CD4-positive, CD25-positive, alpha-beta regulatory T cell (primary cell): ENCODE results near the gene UGT3A1. TPM values are rescaled to one million over a fixed set of nuclear protein-coding genes. Genes with fewer than 3 reads are reported as not detected.
"Not testable (repeated sequence)": the region's sequence is repeated elsewhere in the genome, so short reads cannot be mapped to it uniquely, and the experiment has no call there.

ENCODE experiments used
- ATAC-seq, 2 donors: fragments of 150-1000 bp; cut with Tn5 transposase; one replicate each; pipeline ENCODE4 v1.10.0; 2021; ENCODE audit warnings: low read depth in 2 of 2, moderate number of reproducible peaks in 2 of 2, moderate library complexity in 1 of 2
- DNase-seq, 3 donors: peaks; one replicate each; pipeline versions ENCODE4 v3.0.0 to v3.0.0-alpha.2; 2012 to 2022; ENCODE audit warnings: mixed read lengths in 1 of 3
- H3K27ac ChIP-seq: one replicate; pipeline ENCODE4 v1.7.0; 2013; ENCODE audit warnings: mild to moderate bottlenecking, low read length; ENCODE audit not compliant: insufficient read depth, poor library complexity, severe bottlenecking
- H3K27me3 ChIP-seq: one replicate; pipeline ENCODE4 v1.7.0; 2013; ENCODE audit warnings: low read length; ENCODE audit not compliant: control insufficient read depth, insufficient read depth
- H3K36me3 ChIP-seq: one replicate; pipeline ENCODE4 v1.7.0; 2013; ENCODE audit warnings: mild to moderate bottlenecking, low read length, moderate library complexity; ENCODE audit not compliant: control insufficient read depth, insufficient read depth
- H3K4me1 ChIP-seq: 2 replicates; pipeline ENCODE4 v1.7.0; 2013; ENCODE audit warnings: mild to moderate bottlenecking, low read length; ENCODE audit not compliant: insufficient read depth, control insufficient read depth, poor library complexity, severe bottlenecking
- H3K4me3 ChIP-seq: one replicate; pipeline ENCODE4 v1.7.0; 2013; ENCODE audit warnings: low read depth, mild to moderate bottlenecking, low read length, moderate library complexity
- H3K9me3 ChIP-seq, 2 experiments: 1 replicate in 1 of 2; 2 replicates in 1 of 2; pipeline ENCODE4 v1.7.0; 2013; ENCODE audit warnings: low read length in 2 of 2, mild to moderate bottlenecking in 1 of 2, moderate library complexity in 1 of 2; ENCODE audit not compliant: control insufficient read depth in 2 of 2
- H3K27ac Mint-ChIP-seq, 3 donors: one replicate each; pipeline ENCODE4 v1.8.0; 2020 to 2022; ENCODE audit warnings: mild to moderate bottlenecking in 3 of 3, mixed read lengths in 3 of 3, moderate library complexity in 2 of 3
- H3K27me3 Mint-ChIP-seq: one replicate; pipeline ENCODE4 v1.8.0; 2022; ENCODE audit warnings: mild to moderate bottlenecking, mixed read lengths
- H3K36me3 Mint-ChIP-seq: one replicate; pipeline ENCODE4 v1.8.0; 2020; ENCODE audit warnings: mixed read lengths
- H3K4me1 Mint-ChIP-seq, 4 donors: one replicate each; pipeline ENCODE4 v1.8.0; 2020 to 2022; ENCODE audit warnings: mixed read lengths in 4 of 4, mild to moderate bottlenecking in 1 of 4
- H3K4me3 Mint-ChIP-seq, 4 donors: one replicate each; pipeline ENCODE4 v1.8.0; 2020 to 2022; ENCODE audit warnings: mild to moderate bottlenecking in 4 of 4, mixed read lengths in 4 of 4, moderate library complexity in 3 of 4
- H3K9me3 Mint-ChIP-seq, 7 donors: one replicate each; pipeline ENCODE4 v1.8.0; 2020 to 2022; ENCODE audit warnings: mixed read lengths in 7 of 7, mild to moderate bottlenecking in 3 of 7, moderate library complexity in 2 of 7
- polyA plus RNA-seq, 4 donors: library from polyadenylated mRNA; unstranded; fragments of 300-500 nt; fragmentation: Illumina TruSeq; gene quantifications; one replicate each; pipeline ENCODE4 v1.2.3, GENCODE V29; 2021
- total RNA-seq: library from RNA; stranded (reverse); gene quantifications from one replicate; pipeline ENCODE4 v1.2.3, GENCODE V29; 2022

The UGT3A1 gene
- total and polyA plus RNA-seq, 5 donors from 2014 or later: not detected

GRCh38 chr5:36028816-36029465 lies 37.8 kb upstream of the UGT3A1 start:
- no peaks in the 10 kb centered on the region for H3K4me1 Mint-ChIP-seq
- Histone ChIP-seq H3K4me1 (no peaks in the 10 kb centered on the region), H3K27me3 (no peaks in the 10 kb centered on the region), H3K9me3 (no peaks in the 10 kb centered on the region), H3K27ac (no peak overlapping the region), H3K4me3 (no peak overlapping the region), H3K36me3 (no peaks in the 10 kb centered on the region)
- ATAC-seq (no peak), DNase-seq (no peak)
- H3K27me3 Mint-ChIP-seq: peaks cover 12% of the 10 kb centered on the region
- peaks cover 3 to 12% (median 4%) of the 10 kb centered on the region in 7 donors for H3K9me3 Mint-ChIP-seq
- H3K27ac Mint-ChIP-seq: peak overlapping the region in 1 of 3 donors; percentile 70
- H3K4me3 Mint-ChIP-seq: no peak overlapping the region
- H3K36me3 Mint-ChIP-seq: no peaks in the 10 kb centered on the region

DNA sequence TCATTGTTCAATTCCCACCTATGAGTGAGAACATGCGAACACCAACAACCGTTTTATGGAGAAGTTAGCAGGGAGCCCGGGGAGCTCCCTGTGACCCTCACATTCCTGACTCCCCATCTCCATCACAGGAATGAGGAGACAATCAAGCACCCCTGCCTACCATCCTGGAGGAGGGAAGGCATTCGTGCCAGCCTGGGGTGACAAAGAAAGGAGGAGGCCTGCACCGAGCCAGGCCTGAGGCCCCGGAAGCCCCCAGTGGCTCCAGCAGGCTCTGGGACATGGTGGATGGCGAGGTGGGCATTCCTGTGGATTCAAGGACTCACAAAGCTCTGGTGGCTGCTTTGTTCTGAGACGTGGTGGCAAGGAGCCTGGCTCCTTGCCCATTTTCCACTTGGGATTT lies 36.5 kb upstream of the UGT3A1 start:
- H3K4me1 Mint-ChIP-seq: no peaks in the 10 kb centered on the region

GRCh38 chr5:36026706-36027465 lies 35.7 kb upstream of the UGT3A1 start:
- Mint-ChIP-seq H3K4me3 (no peak overlapping the region), H3K27ac (no peak overlapping the region), H3K27me3 (peaks cover 14% of the 10 kb centered on the region), H3K36me3 (no peaks in the 10 kb centered on the region), H3K4me1 (no peaks in the 10 kb centered on the region), H3K9me3 (peaks cover 3 to 12% (median 5%) of the 10 kb centered on the region in 7 donors)
- no peaks in the 10 kb centered on the region for H3K4me1 ChIP-seq
- H3K36me3 ChIP-seq: no peaks in the 10 kb centered on the region
- H3K27ac ChIP-seq: no peak overlapping the region
- H3K27me3 ChIP-seq: no peaks in the 10 kb centered on the region
- H3K9me3 ChIP-seq: no peaks in the 10 kb centered on the region
- DNase-seq (no peak), ATAC-seq (no peak)
- no peak overlapping the region for H3K4me3 ChIP-seq

More for the DNA sequence above, 36.5 kb upstream of the UGT3A1 start:
- Histone ChIP-seq H3K27me3 (no peaks in the 10 kb centered on the region), H3K9me3 (no peaks in the 10 kb centered on the region), H3K4me1 (no peaks in the 10 kb centered on the region), H3K4me3 (no peak overlapping the region), H3K36me3 (no peaks in the 10 kb centered on the region), H3K27ac (no peak overlapping the region)
- H3K27ac Mint-ChIP-seq: no peak overlapping the region
- H3K27me3 Mint-ChIP-seq: peaks cover 14% of the 10 kb centered on the region
- ATAC-seq (no peak), DNase-seq (no peak)
- H3K9me3 Mint-ChIP-seq: peaks cover 3 to 12% (median 5%) of the 10 kb centered on the region in 7 donors
- H3K36me3 Mint-ChIP-seq: no peaks in the 10 kb centered on the region
- no peak overlapping the region for H3K4me3 Mint-ChIP-seq

DNA sequence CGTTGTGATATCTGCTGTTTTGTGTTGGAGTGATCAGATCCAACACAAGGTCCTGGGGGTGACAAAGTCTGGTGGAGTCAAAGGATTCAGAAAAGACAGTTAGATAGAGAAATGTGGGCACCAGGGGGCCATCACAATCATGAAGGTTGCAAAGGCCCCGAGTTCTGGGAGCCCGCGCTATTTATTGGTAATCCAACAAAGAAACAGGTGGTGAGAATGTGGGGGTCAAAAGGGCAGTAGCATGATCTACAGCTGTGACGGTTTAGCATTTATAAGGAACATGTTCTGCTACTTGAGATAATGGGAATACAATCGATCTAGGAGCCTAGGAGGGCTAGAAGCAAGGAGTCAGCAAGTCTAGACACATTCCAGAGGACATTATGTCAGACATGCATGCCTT lies 31.1 kb upstream of the UGT3A1 start:
- not testable (repeated sequence) for H3K27ac Mint-ChIP-seq, H3K4me1 Mint-ChIP-seq, H3K4me3 ChIP-seq, H3K36me3 Mint-ChIP-seq, H3K27ac ChIP-seq, H3K9me3 ChIP-seq, DNase-seq, H3K27me3 ChIP-seq, H3K4me1 ChIP-seq, H3K36me3 ChIP-seq, ATAC-seq, H3K4me3 Mint-ChIP-seq
- Mint-ChIP-seq H3K27me3 (peaks cover 14% of the 10 kb centered on the region), H3K9me3 (peaks cover 2 to 12% (median 6%) of the 10 kb centered on the region in 7 donors)

DNA sequence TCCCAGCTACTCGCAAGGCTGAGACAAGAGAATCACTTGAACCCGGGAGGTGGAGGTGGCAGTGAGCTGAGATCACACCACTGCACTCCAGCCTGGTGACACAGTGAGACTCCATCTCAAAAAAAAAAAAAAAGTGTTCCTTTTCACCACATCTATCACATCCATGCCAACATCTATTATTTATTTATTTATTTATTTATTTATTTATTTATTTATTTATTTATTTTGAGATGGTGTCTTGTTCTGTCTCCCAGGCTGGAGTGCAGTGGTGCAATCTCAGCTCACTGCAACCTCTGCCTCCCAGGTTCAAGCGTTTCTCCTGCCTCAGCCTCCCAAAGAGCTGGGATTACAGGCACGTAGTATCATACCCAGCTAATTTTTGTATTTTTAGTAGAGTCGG lies 28.4 kb upstream of the UGT3A1 start:
- H3K4me1 ChIP-seq, H3K27ac Mint-ChIP-seq, DNase-seq, H3K27ac ChIP-seq, H3K36me3 Mint-ChIP-seq, H3K36me3 ChIP-seq, H3K4me3 ChIP-seq, H3K4me3 Mint-ChIP-seq, H3K27me3 ChIP-seq, H3K4me1 Mint-ChIP-seq, H3K27me3 Mint-ChIP-seq, ATAC-seq: not testable (repeated sequence)
- peaks cover 3 to 12% (median 6%) of the 10 kb centered on the region in 7 donors for H3K9me3 Mint-ChIP-seq
- H3K9me3 ChIP-seq: peaks cover 4 to 10% of the 10 kb centered on the region in 2 experiments

GRCh38 chr5:36017622-36018021 lies 26.4 kb upstream of the UGT3A1 start:
- no peak for ATAC-seq

DNA sequence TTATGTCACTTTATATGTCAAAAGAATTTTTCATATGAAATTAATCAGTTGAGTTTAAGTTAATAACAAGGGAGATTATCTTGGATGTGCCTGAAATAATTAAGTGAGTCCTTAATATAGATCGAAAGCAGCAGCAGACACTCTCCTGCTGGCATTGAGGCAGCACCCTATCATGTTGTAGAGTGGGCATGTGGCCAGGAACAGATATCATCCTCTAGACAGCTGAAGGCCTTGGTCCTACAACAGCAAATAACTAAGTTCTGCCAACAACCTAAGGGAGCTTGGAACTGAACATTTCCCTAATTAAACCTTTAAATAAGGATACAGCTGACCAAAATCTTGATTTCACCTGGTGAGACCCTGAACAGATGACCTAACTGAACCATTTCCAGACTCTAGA lies 25.8 kb upstream of the UGT3A1 start:
- Mint-ChIP-seq H3K9me3 (peaks cover 2 to 27% (median 8%) of the 10 kb centered on the region in 7 donors), H3K36me3 (peaks cover 5% of the 10 kb centered on the region), H3K4me3 (no peak overlapping the region), H3K27ac (no peak overlapping the region), H3K4me1 (no peaks in the 10 kb centered on the region), H3K27me3 (no peaks in the 10 kb centered on the region)
- Histone ChIP-seq H3K27ac (no peak overlapping the region), H3K9me3 (peaks cover 4 to 10% of the 10 kb centered on the region in 2 experiments), H3K27me3 (no peaks in the 10 kb centered on the region), H3K4me1 (no peaks in the 10 kb centered on the region), H3K36me3 (no peaks in the 10 kb centered on the region), H3K4me3 (no peak overlapping the region)
- ATAC-seq: no peak
- DNase-seq: no peak

More at GRCh38 chr5:36017622-36018021, 26.4 kb upstream of the UGT3A1 start:
- H3K27me3 Mint-ChIP-seq: no peaks in the 10 kb centered on the region
- H3K4me3 ChIP-seq: no peak overlapping the region
- no peak overlapping the region for H3K27ac Mint-ChIP-seq
- no peaks in the 10 kb centered on the region for H3K4me1 Mint-ChIP-seq
- no peak overlapping the region for H3K4me3 Mint-ChIP-seq
- H3K4me1 ChIP-seq: no peaks in the 10 kb centered on the region
- H3K36me3 ChIP-seq: no peaks in the 10 kb centered on the region
- H3K27me3 ChIP-seq: no peaks in the 10 kb centered on the region
- H3K27ac ChIP-seq: no peak overlapping the region
- H3K36me3 Mint-ChIP-seq: peaks cover 5% of the 10 kb centered on the region
- DNase-seq: no peak
- H3K9me3 ChIP-seq: peaks cover 4 to 10% of the 10 kb centered on the region in 2 experiments
- peaks cover 2 to 25% (median 7%) of the 10 kb centered on the region in 7 donors for H3K9me3 Mint-ChIP-seq
